ENCODE measurements around the gene GAR1. TPM values are rescaled to one million over a fixed set of nuclear protein-coding genes. Genes with fewer than 3 reads are reported as not detected.

The GAR1 gene
- total RNA-seq, 4 donors from 2014 or later, result 6.2 to 9.1 (median 7.7) TPM

- Histone ChIP-seq H3K27me3 (no peaks in the 10 kb centered on the region), H3K4me1 (no peaks in the 10 kb centered on the region), H3K9me3 (peaks cover 0 to 2% (median 0%) of the 10 kb centered on the region in 4 donors), H3K36me3 (no peaks in the 10 kb centered on the region), H3K4me3 (no peak overlapping the region), H3K27ac (replicated peaks in 1 of 4) (no peak overlapping the region)
- DNase-seq (ENCODE audit: extremely low spot score), result no peak
- TF ChIP-seq EP300 (IDR thresholded peaks at IDR 0.05), result no peak
- no peak for TF ChIP-seq CTCF (IDR thresholded peaks at IDR 0.05)
- 82% methylated on average over 3 of the region's 3 CpGs for WGBS
- intact Hi-C loops (cut with DNase I), result no loop called here
These were observed 46.5 kb downstream of the GAR1 start for GRCh38 chr4:109861916-109862511.

- no peak for TF ChIP-seq CTCF (IDR thresholded peaks at IDR 0.05)
- no peak overlapping the region for H3K4me3 ChIP-seq
- no peak overlapping the region for H3K27ac ChIP-seq (replicated peaks in 1 of 4)
- no peaks in the 10 kb centered on the region for H3K27me3 ChIP-seq
- no peaks in the 10 kb centered on the region for H3K9me3 ChIP-seq
- intact Hi-C loops (cut with DNase I), result no loop called here
- no peak for DNase-seq (ENCODE audit: extremely low spot score)
- no peaks in the 10 kb centered on the region for H3K36me3 ChIP-seq
- no peaks in the 10 kb centered on the region for H3K4me1 ChIP-seq
These were observed 48.6 kb downstream of the GAR1 start for GRCh38 chr4:109864134-109864533.

GRCh38 chr4:109870061-109870460 lies 54.5 kb downstream of the GAR1 start:
- peaks cover 0 to 10% (median 5%) of the 10 kb centered on the region in 4 donors for H3K36me3 ChIP-seq
- TF ChIP-seq POLR2A (IDR thresholded peaks at IDR 0.05; ENCODE audit: low read depth) (no peak), EP300 (IDR thresholded peaks at IDR 0.05) (no peak), CTCF (IDR thresholded peaks at IDR 0.05) (no peak), POLR2AphosphoS5 (IDR thresholded peaks at IDR 0.05) (no peak)

GRCh38 chr4:109872065-109872464 lies 56.5 kb downstream of the GAR1 start:
- Histone ChIP-seq H3K27me3 (no peaks in the 10 kb centered on the region), H3K9me3 (no peaks in the 10 kb centered on the region), H3K4me3 (no peak overlapping the region), H3K4me1 (no peaks in the 10 kb centered on the region), H3K27ac (replicated peaks in 1 of 4) (no peak overlapping the region), H3K36me3 (peaks cover 0 to 10% (median 5%) of the 10 kb centered on the region in 4 donors)
- no peak for DNase-seq (ENCODE audit: extremely low spot score)
- intact Hi-C loops (cut with DNase I), result no loop called here
- no peak for TF ChIP-seq POLR2A (IDR thresholded peaks at IDR 0.05; ENCODE audit: low read depth)
- no peak for TF ChIP-seq EP300 (IDR thresholded peaks at IDR 0.05)
- no peak for TF ChIP-seq CTCF (IDR thresholded peaks at IDR 0.05)
- WGBS, result 86% methylated on average over 2 of the region's 2 CpGs

More at GRCh38 chr4:109870061-109870460, 54.5 kb downstream of the GAR1 start:
- Histone ChIP-seq H3K27me3 (no peaks in the 10 kb centered on the region), H3K4me1 (no peaks in the 10 kb centered on the region), H3K9me3 (no peaks in the 10 kb centered on the region), H3K4me3 (no peak overlapping the region), H3K27ac (replicated peaks in 1 of 4) (no peak overlapping the region)
- intact Hi-C loops (cut with DNase I), result no loop called here
- 95% methylated on average over 5 of the region's 5 CpGs for WGBS
- no peak for DNase-seq (ENCODE audit: extremely low spot score)

- H3K27me3 ChIP-seq, result no peaks in the 10 kb centered on the region
- no peak for DNase-seq (ENCODE audit: extremely low spot score)
- peaks cover 0 to 10% (median 5%) of the 10 kb centered on the region in 4 donors for H3K36me3 ChIP-seq
- no peak for TF ChIP-seq EP300 (IDR thresholded peaks at IDR 0.05)
- no peak for TF ChIP-seq POLR2A (IDR thresholded peaks at IDR 0.05; ENCODE audit: low read depth)
- no peak for TF ChIP-seq CTCF (IDR thresholded peaks at IDR 0.05)
- TF ChIP-seq POLR2AphosphoS5 (IDR thresholded peaks at IDR 0.05), result no peak
- H3K9me3 ChIP-seq, result no peaks in the 10 kb centered on the region
- no peak overlapping the region for H3K4me3 ChIP-seq
- no peak overlapping the region for H3K27ac ChIP-seq (replicated peaks in 1 of 4)
- intact Hi-C loops (cut with DNase I), result no loop called here
- over 99% methylated on average over 5 of the region's 6 CpGs for WGBS
- no peaks in the 10 kb centered on the region for H3K4me1 ChIP-seq
These were observed 57.5 kb downstream of the GAR1 start for GRCh38 chr4:109872950-109873656.
